K562 (cell line): Measurements from ENCODE around the gene DEPDC1B.

Experiments
- DMBX1 ChIP-seq: fragments of 250-450 bp; sonication (Bioruptor Pico); IDR thresholded peaks from 2 replicates; pipeline ENCODE4 v1.8.0; 2022; ENCODE audit warnings: inconsistent platforms, mild to moderate bottlenecking, moderate library complexity, borderline replicate concordance
- SP2 ChIP-seq: IDR thresholded peaks from 2 replicates; pipeline ENCODE4 v1.6.1; 2011; ENCODE audit warnings: mild to moderate bottlenecking, low read depth, low read length, moderate library complexity; ENCODE audit not compliant: poor library complexity, severe bottlenecking; ENCODE audit errors: extremely low read depth

DNA sequence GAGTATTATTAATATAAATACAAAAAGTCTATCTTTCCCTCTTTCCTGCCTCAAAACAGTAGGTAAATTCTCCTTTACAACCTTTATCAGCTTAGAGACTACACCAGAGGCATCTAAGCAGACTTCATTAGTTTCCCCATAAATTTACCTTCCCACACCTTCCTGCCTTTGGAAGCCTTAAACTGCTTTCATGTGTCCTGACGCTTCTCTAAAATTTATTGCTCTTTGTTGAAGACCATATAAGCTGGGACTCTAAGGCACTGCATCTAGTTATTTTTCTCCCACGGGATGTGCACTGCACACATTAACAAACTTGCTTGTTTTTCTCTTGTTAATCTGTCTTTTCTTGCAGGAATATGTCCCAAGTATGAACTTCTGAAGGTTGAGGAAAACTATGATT lies 51.8 kb downstream of the DEPDC1B start:
- no peak for TF ChIP-seq DMBX1 (CRISPR knock-in tag)
- TF ChIP-seq SP2 = no peak
